GM15510 (cell line): ENCODE data around the gene CORO2B.

Experiments
- POLR2A ChIP-seq: IDR thresholded peaks from 3 replicates; pipeline ENCODE4 v1.6.1; 2011; ENCODE audit warnings: borderline replicate concordance; ENCODE audit not compliant: insufficient read length; ENCODE audit errors: extremely low read depth

The CORO2B gene

GRCh38 chr15:68640791-68641331 lies 62.1 kb downstream of the CORO2B start:
- no peak for TF ChIP-seq POLR2A

- no peak for TF ChIP-seq POLR2A
Observed at GRCh38 chr15:68641376-68641775, 62.6 kb downstream of the CORO2B start.

GRCh38 chr15:68642491-68642845 lies 63.7 kb downstream of the CORO2B start:
- no peak for TF ChIP-seq POLR2A

- no peak for TF ChIP-seq POLR2A
Observed at GRCh38 chr15:68643216-68643830, 64.5 kb downstream of the CORO2B start.

GRCh38 chr15:68644083-68644904 lies 65.5 kb downstream of the CORO2B start:
- no peak for TF ChIP-seq POLR2A

GRCh38 chr15:68644996-68645395 lies 66.2 kb downstream of the CORO2B start:
- no peak for TF ChIP-seq POLR2A

GRCh38 chr15:68646156-68646555 lies 67.4 kb downstream of the CORO2B start:
- TF ChIP-seq POLR2A, result no peak

- TF ChIP-seq POLR2A, result no peak
Observed at GRCh38 chr15:68646696-68647095, 67.9 kb downstream of the CORO2B start.

- TF ChIP-seq POLR2A, result no peak
Observed at GRCh38 chr15:68650901-68651709, 72.3 kb downstream of the CORO2B start.

- TF ChIP-seq POLR2A, result no peak
Observed at GRCh38 chr15:68651916-68652525, 73.2 kb downstream of the CORO2B start.

GRCh38 chr15:68653031-68653635 lies 74.3 kb downstream of the CORO2B start:
- no peak for TF ChIP-seq POLR2A

GRCh38 chr15:68653801-68654200 lies 75.0 kb downstream of the CORO2B start:
- no peak for TF ChIP-seq POLR2A

- no peak for TF ChIP-seq POLR2A
Observed at GRCh38 chr15:68654786-68655560, 76.2 kb downstream of the CORO2B start.

GRCh38 chr15:68655686-68656437 lies 77.1 kb downstream of the CORO2B start:
- no peak for TF ChIP-seq POLR2A

GRCh38 chr15:68656438-68656739 lies 77.6 kb downstream of the CORO2B start:
- TF ChIP-seq POLR2A, result no peak
